RWPE2 (cell line): ENCODE data around the gene THSD7A.

Source experiments
- ATAC-seq: fragments of 200-7000 bp; cut with Tn5 transposase; 3 replicates; pipeline ENCODE4 v1.9.1; 2021; ENCODE audit warnings: low read depth
- DNase-seq: peaks from one replicate; pipeline ENCODE4 v3.0.0-alpha.2; 2020; ENCODE audit warnings: low spot score
- H3K27ac ChIP-seq: fragments of 450-650 bp; 2 replicates; pipeline ENCODE4 v1.5.1; 2017; ENCODE audit warnings: mild to moderate bottlenecking; ENCODE audit not compliant: poor library complexity, severe bottlenecking
- H3K27me3 ChIP-seq: fragments of 250-450 bp; sonication (Bioruptor Pico); 2 replicates; pipeline ENCODE4 v1.5.1; 2021; ENCODE audit warnings: mild to moderate bottlenecking, moderate library complexity; ENCODE audit not compliant: insufficient read depth, poor library complexity, severe bottlenecking
- H3K36me3 ChIP-seq: fragments of 250-450 bp; sonication (Bioruptor Pico); 2 replicates; pipeline ENCODE4 v1.5.1; 2020; ENCODE audit warnings: low read depth, mild to moderate bottlenecking, moderate library complexity
- H3K4me1 ChIP-seq: fragments of 250-450 bp; sonication (Bioruptor Pico); 2 replicates; pipeline ENCODE4 v1.5.1; 2021; ENCODE audit warnings: mild to moderate bottlenecking, moderate library complexity; ENCODE audit not compliant: insufficient read depth, poor library complexity, severe bottlenecking
- H3K4me3 ChIP-seq: fragments of 250-450 bp; sonication (Bioruptor Pico); 2 replicates; pipeline ENCODE4 v1.5.1; 2021; ENCODE audit warnings: mild to moderate bottlenecking, moderate library complexity; ENCODE audit not compliant: severe bottlenecking
- H3K9me3 ChIP-seq: fragments of 250-450 bp; sonication (Bioruptor Pico); 2 replicates; pipeline ENCODE4 v1.5.1; 2021; ENCODE audit warnings: mild to moderate bottlenecking, moderate library complexity; ENCODE audit not compliant: severe bottlenecking
- TF ChIP-seq, protein P1 (sequence below): fragments of 450-650 bp; IDR thresholded peaks from one replicate; pipeline ENCODE4 v1.5.1; 2017; ENCODE audit warnings: mild to moderate bottlenecking, moderate library complexity; ENCODE audit not compliant: poor library complexity, severe bottlenecking

THSD7A gene

GRCh38 chr7:11506417-11506816, 325.6 kb downstream of the THSD7A start:
- Histone ChIP-seq H3K9me3 (no peaks in the 10 kb centered on the region), H3K27ac (no peak overlapping the region), H3K4me3 (no peak overlapping the region), H3K4me1 (no peaks in the 10 kb centered on the region), H3K36me3 (no peaks in the 10 kb centered on the region), H3K27me3 (no peaks in the 10 kb centered on the region)
- TF ChIP-seq, protein P1, sequence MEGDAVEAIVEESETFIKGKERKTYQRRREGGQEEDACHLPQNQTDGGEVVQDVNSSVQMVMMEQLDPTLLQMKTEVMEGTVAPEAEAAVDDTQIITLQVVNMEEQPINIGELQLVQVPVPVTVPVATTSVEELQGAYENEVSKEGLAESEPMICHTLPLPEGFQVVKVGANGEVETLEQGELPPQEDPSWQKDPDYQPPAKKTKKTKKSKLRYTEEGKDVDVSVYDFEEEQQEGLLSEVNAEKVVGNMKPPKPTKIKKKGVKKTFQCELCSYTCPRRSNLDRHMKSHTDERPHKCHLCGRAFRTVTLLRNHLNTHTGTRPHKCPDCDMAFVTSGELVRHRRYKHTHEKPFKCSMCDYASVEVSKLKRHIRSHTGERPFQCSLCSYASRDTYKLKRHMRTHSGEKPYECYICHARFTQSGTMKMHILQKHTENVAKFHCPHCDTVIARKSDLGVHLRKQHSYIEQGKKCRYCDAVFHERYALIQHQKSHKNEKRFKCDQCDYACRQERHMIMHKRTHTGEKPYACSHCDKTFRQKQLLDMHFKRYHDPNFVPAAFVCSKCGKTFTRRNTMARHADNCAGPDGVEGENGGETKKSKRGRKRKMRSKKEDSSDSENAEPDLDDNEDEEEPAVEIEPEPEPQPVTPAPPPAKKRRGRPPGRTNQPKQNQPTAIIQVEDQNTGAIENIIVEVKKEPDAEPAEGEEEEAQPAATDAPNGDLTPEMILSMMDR: no peak
- DNase-seq (no peak), ATAC-seq (no peak)

DNA sequence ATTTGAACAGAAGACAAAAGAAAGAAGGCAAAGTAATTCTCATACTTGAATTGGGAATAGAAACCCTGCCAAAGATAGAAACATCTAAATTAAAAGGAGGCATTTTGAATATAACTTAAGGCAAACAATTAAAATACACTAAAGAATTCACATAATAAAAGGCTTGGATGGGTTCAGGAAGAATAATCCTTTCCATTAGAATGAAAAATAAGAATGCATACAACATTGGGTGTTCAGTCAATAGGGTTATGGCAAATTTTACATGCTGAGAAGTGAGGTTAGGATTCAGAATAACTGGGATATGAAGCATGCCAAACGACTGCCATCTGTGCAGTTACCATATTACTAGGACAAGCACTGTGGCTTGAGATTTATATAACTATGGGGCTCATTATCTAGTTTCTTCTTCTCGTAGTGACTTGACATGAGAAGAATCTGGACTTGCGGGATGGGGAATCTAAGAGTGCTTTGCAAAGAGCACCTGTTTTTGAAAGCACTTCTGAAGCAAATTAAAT, 326.5 kb downstream of the THSD7A start:
- H3K27ac ChIP-seq: no peak overlapping the region
- H3K4me3 ChIP-seq: no peak overlapping the region
- TF ChIP-seq, protein P1: no peak
- H3K27me3 ChIP-seq: no peaks in the 10 kb centered on the region
- ATAC-seq: no peak
- H3K36me3 ChIP-seq: no peaks in the 10 kb centered on the region
- H3K9me3 ChIP-seq: no peaks in the 10 kb centered on the region
- DNase-seq: no peak
- H3K4me1 ChIP-seq: no peaks in the 10 kb centered on the region

DNA sequence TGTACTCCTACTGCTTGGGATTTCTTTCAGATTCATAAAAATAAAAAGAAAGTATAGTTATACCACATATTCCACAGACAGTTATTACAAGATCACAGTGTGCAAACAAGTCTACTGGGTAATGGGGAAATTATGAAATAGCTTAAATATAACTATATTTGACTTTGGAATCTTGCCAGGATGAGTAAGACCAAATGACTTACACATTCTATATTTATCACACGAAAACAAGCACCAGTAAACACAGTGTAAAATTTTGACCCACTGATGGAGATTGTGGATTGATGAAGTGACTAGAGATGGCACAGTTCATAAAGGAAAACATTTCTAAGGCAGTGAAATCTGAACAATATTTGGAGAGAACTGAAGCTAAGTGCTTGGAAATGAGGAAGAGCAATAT, 339.7 kb downstream of the THSD7A start:
- no peaks in the 10 kb centered on the region for H3K27me3 ChIP-seq
- ATAC-seq (no peak), DNase-seq (no peak)
- H3K36me3 ChIP-seq: no peaks in the 10 kb centered on the region
- H3K9me3 ChIP-seq: no peaks in the 10 kb centered on the region
- TF ChIP-seq, protein P1: no peak
- H3K4me1 ChIP-seq: no peaks in the 10 kb centered on the region
- H3K4me3 ChIP-seq: no peak overlapping the region
- H3K27ac ChIP-seq: no peak overlapping the region

GRCh38 chr7:11491811-11492210, 340.2 kb downstream of the THSD7A start:
- H3K27me3 ChIP-seq: no peaks in the 10 kb centered on the region
- no peaks in the 10 kb centered on the region for H3K4me1 ChIP-seq
- no peak overlapping the region for H3K27ac ChIP-seq
- no peaks in the 10 kb centered on the region for H3K9me3 ChIP-seq
- H3K4me3 ChIP-seq: no peak overlapping the region
- TF ChIP-seq, protein P1: no peak
- DNase-seq (no peak), ATAC-seq (no peak)
- H3K36me3 ChIP-seq: no peaks in the 10 kb centered on the region

- Histone ChIP-seq H3K4me3 (no peak overlapping the region), H3K36me3 (no peaks in the 10 kb centered on the region), H3K27me3 (no peaks in the 10 kb centered on the region), H3K4me1 (no peaks in the 10 kb centered on the region), H3K9me3 (no peaks in the 10 kb centered on the region), H3K27ac (no peak overlapping the region)
- TF ChIP-seq, protein P1: no peak
- DNase-seq (no peak), ATAC-seq (no peak)
These were observed 342.7 kb downstream of the THSD7A start for GRCh38 chr7:11489280-11489679.
